GM23338 (cell line): ENCODE results near the gene LTBP4.

Experiments used
- CTCF ChIP-seq, 2 experiments: fragments of 200-600 bp in 1 of 2; sonication (generic) in 1 of 2; conservative IDR thresholded peaks; 2 replicates each; pipeline versions ENCODE4 v1.5.1 to v1.6.1; 2016 to 2017; ENCODE audit warnings: antibody characterized with exemption in 2 of 2, low read depth in 2 of 2, mild to moderate bottlenecking in 2 of 2, moderate library complexity in 1 of 2
- EZH2 ChIP-seq: fragments of 200-600 bp; sonication (generic); IDR thresholded peaks from one replicate; pipeline ENCODE4 v1.8.0; 2017; ENCODE audit warnings: antibody characterized with exemption, mild to moderate bottlenecking, low read depth; ENCODE audit not compliant: unreplicated experiment
- POLR2AphosphoS5 ChIP-seq: IDR thresholded peaks from 2 replicates; pipeline ENCODE4 v1.6.1; 2016; ENCODE audit warnings: antibody characterized with exemption, low read depth
- REST ChIP-seq: IDR thresholded peaks from one replicate; pipeline ENCODE4 v1.6.1; 2018; ENCODE audit warnings: antibody characterized with exemption; ENCODE audit not compliant: unreplicated experiment

GRCh38 chr19:40623403-40624251, 22.5 kb downstream of the LTBP4 start:
- TF ChIP-seq CTCF (conservative IDR thresholded peaks at IDR 0.05; ENCODE audit: low read depth in 2 of 2) (no peak), EZH2 (no peak), REST (no peak), POLR2AphosphoS5 (no peak)
